ENCODE results near the gene EFCAB3. TPM values are rescaled to one million over a fixed set of nuclear protein-coding genes. Genes with fewer than 3 reads are reported as not detected.
"Not testable (repeated sequence)": the region's sequence is repeated elsewhere in the genome, so short reads cannot be mapped to it uniquely, and the experiment has no call there.

Gene EFCAB3
- polyA plus RNA-seq, 10 donors = 0.10 to 0.27 (median 0.19) TPM; not detected in 6

- DNase-seq = not testable (repeated sequence)
Measured at GRCh38 chr17:62464422-62464821, 84.1 kb downstream of the EFCAB3 start.

DNA sequence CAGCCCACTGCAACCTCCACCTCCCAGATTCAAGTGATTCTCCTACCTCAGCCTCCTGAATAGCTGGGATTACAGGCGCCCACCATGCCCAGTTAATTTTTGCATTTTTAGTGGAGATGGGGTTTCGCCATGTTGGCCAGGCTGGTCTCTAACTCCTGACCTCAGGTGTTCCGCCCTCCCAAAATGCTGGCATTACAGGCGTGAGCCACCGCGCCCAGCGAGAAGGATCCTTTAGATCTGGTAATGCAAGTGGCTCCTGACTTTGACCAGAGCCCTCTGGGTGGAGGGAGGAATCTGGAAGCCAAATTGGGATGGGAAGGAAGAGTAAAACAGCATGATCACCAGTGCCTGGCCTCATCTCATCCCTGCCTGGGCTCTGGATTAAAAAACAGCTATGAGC is 84.9 kb downstream of the EFCAB3 start:
- DNase-seq = not testable (repeated sequence)

Other genes starting within 250 kb of the EFCAB3 start
- gene METTL2A, start 43.3 kb downstream of the EFCAB3 start, polyA plus RNA-seq (ENCODE audit: insufficient read length in 10 of 10) = 10 to 100 TPM; 14.4 to 19.9 (median 18.1) TPM
- gene TLK2, start 98.3 kb downstream of the EFCAB3 start, polyA plus RNA-seq (ENCODE audit: insufficient read length in 10 of 10) = 10 to 100 TPM; 41.4 to 55.3 (median 44.5) TPM
- gene MRC2, start 247.1 kb downstream of the EFCAB3 start, polyA plus RNA-seq (ENCODE audit: insufficient read length in 10 of 10) = 100 to 1,000 TPM; 112 to 237 (median 150) TPM